ENCODE measurements around the gene PAXX.

- TF ChIP-seq CTCF (IDR thresholded peaks at IDR 0.05) (no peak), POLR2A (IDR thresholded peaks at IDR 0.05) (no peak), POLR2AphosphoS5 (IDR thresholded peaks at IDR 0.05) (no peak)
These were observed 48.7 kb upstream of the PAXX start for GRCh38 chr9:136943291-136944211.

All from stomach (tissue), 4 donors.